ENCODE results near the gene EEIG2.
A peak's percentile ranks its signal among the peaks of the same experiment; 100 is the strongest.
"Not testable (repeated sequence)": the region's sequence is repeated elsewhere in the genome, so short reads cannot be mapped to it uniquely, and the experiment has no call there.

Gene EEIG2

GRCh38 chr1:108547493-108547892 is 12.4 kb upstream of the EEIG2 start:
- not testable (repeated sequence) for DNase-seq (ENCODE audit: low spot score)

DNA sequence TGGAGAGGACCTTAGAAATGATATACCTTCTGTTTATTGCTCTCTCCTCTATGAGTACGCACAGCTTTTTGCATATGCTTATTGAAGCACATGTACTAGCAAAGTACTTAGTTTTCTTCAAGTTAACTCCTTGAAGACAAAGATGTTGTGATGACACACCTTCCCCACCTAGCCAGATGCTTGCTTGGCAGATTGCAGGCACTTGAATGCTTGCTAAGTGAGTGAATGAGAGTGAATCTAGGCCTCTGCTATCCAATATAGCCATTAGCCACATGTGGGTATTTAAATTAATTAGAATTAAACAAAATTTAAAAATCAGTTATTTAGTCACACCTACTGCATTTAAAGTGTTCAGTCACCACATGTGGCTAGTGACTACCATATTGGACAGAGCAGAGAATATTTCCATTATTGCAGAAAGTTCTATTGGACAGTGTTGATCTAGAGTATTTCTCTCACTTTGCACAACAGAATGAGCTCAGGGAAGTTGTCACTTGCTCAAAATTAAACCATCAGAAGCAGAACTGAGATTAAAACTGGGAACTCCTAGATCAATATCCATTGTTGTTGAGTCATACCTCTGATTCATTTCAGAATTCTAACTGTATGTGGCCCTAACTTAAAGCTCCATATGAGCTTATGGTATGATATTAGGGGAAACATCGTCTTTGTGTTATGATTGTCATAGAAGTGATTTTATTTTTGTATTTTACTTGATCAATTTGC is 8.6 kb upstream of the EEIG2 start:
- no peak for DNase-seq (ENCODE audit: low spot score)

DNA sequence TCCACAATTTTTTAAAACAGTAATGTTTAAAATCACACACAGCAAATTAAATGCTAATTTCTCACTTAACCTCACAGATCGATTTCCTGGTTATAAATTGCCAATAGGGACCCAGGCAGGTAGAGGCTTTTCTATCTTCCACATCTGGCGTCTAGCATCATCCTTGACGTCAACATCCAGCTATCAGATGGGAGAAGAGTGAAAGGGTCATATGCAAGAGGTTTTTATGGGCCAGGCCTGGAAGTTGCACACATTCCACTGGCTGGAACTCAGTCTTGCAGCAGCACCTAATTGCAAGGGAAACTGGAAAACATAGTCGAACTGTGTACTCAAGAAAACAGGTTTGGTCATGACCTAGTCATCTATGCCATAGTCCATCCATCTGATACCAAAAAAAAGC is 6.0 kb upstream of the EEIG2 start:
- no peak for DNase-seq (ENCODE audit: low spot score)

DNA sequence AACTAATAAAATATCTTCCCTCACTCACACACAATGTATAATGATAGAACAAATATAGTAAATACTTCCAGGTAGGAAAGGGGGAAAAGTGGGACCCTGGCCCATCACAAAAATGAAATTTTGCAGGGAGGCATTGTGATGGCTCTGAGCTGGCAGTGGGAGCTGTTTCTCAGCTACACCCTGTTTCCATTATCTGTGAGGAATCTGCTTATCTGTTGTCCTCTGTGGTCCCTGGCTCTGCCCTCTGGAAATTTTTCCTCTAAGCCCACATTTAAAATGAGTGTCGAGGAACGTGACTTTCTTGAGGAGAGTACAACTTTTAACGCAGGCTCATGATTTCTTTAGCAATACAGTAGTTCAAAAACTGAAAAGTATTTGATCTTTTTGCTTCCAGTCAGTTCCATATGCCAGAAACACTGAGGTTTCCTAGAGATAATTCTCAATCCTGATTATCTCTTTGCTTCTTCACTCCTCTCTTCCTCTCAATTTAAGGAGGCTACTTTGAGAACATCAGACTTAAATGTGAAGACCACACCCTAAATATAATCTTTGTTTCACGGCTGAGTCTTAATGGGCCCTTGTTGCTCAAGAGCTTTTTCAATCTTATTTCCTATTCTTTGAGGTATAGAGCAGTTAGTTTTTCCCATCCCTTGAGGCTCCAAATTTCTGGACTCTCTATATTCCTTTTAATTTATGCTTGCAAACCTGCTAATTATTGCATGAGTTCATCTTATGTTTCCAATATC is 5.0 kb upstream of the EEIG2 start:
- DNase-seq (ENCODE audit: low spot score), result no peak

DNA sequence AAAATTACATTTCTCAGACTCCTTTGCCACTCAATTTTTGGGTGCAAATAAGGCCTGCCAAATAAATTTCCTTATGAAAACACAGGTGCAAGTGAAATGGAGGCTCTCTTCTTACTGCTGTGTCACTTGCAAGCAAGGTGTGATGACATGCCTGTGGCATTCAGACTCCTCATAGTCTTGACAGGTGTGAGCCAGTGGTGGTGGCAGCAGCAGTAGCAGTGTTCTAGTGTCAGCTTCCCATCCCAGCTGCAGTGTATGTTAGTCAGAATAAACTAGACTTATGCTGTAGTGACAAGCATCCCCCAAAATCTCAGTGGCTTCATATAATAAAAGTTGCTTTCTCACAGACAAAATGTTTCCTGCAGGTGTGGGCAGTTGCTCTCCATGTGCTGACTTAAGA is 3.8 kb upstream of the EEIG2 start:
- DNase-seq (ENCODE audit: low spot score), result no peak

DNA sequence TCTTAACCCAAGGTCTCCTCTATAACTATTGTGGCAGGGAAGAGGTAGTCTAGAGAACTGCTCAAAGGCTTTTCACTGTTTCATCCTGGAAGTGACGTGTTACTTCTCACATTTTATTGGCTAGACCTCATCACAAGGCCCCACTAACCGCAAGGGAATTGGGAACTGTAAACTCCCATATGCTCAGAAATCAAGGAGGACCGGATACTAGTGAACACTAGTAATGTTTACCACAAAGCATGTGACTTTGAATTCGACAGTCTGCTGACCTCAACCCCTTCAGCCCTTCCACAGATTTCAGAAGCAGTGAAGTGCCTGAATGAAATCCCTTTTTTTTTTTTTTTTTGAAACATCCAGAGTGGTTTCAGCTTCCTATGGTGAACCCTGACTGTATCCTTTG is 3.4 kb upstream of the EEIG2 start:
- DNase-seq (ENCODE audit: low spot score), result no peak

DNA sequence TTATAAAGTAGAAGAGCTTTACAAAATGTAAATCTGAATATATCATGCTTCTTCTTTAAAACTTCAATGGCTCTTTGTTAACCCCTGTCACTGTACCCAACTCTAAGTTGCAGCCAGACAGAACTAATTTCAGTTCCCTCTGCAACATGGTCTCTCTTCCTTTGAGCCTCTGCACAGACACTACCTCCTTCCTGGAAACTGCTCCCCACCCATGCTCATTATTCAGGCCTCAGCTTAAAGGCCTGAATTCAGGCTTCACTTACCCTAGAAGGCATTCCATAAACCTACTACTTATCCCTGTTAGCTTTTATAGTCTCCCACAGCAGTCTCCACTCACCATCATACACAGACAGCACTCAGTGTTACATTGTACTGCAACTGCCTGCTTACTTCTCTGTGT is 2.6 kb upstream of the EEIG2 start:
- no peak for DNase-seq (ENCODE audit: low spot score)

- no peak for DNase-seq (ENCODE audit: low spot score)
These were observed 431 bp downstream of the EEIG2 start for GRCh38 chr1:108560189-108560873.

GRCh38 chr1:108560874-108561459 is 1.1 kb downstream of the EEIG2 start:
- DNase-seq (ENCODE audit: low spot score), result peak; percentile 86

- DNase-seq (ENCODE audit: low spot score), result peak; percentile 58
These were observed 1.9 kb downstream of the EEIG2 start for GRCh38 chr1:108561689-108562326.

- DNase-seq (ENCODE audit: low spot score), result no peak
These were observed 3.9 kb downstream of the EEIG2 start for GRCh38 chr1:108563808-108564207.

GRCh38 chr1:108565081-108565480 is 5.2 kb downstream of the EEIG2 start:
- DNase-seq (ENCODE audit: low spot score), result no peak

GRCh38 chr1:108565512-108565911 is 5.6 kb downstream of the EEIG2 start:
- DNase-seq (ENCODE audit: low spot score), result no peak

DNA sequence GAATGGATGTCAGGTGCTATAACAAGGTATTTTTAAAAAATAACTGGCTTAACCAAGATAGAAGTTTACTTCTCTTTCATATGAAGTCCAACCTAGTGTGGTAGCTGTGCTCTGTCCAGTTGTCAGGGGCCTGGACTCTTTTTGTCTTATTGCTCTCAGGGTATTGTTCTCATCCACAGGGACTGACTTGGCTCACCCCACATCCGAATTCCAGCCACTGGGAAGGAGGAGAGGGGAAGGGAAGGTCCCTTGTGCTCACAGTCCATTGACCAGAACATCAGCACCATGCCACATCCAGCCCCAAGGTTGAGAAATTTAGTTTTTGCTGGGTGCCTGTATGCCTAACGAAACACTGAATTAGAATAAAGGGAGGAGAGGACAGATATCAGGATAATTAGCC is 8.7 kb downstream of the EEIG2 start:
- DNase-seq (ENCODE audit: low spot score), result no peak

DNA sequence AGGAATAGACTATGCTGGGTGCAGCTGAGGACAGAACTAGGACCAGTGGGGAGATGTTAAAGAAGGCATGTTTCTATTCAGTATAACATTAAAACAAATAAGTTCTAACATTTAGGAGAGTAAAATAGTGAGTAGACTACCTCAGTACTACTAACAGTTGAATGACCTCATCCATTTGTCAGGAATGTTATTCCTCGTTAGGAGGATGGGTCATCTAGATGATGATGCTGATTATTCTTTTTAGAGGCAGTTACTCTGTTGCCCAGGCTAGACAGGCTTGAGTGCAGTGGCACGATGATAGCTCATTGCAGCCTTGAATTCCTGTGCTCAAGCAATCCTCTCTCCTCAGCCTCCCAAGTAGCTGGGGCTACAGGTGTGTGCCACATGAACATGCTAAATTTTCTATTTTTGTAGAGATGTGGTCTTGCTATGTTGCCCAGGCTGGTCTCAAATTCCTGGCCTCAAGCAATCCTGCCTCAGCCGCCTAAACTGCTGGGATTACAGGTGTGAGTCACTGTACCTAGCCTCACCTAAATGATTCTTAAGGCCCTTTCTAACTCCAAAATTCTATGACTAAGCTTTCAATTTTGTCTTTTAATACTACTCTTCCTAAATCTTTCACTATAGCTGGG is 9.3 kb downstream of the EEIG2 start:
- no peak for DNase-seq (ENCODE audit: low spot score)

- peak; percentile 64 for DNase-seq (ENCODE audit: low spot score)
These were observed 10.2 kb downstream of the EEIG2 start for GRCh38 chr1:108570128-108570527.

DNA sequence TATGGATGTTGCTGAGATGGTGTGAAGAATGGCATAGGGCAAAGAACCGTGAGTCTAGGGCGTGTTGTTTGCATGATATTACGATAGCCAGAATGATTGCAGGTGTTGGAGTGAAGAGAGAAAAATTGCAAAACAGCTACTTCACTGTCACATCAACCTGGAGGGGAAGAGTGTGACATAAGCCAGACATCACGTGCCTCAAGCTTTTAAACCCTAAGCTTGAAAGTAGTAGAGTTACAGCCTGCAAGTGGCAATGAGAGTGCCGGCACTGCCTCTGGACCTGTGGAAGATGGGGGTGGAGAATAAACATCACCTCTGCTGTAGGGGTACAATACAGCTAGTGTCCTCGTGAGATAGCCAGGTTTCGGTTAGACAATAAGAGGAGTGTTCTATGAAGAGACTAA is 11.1 kb downstream of the EEIG2 start:
- DNase-seq (ENCODE audit: low spot score), result peak; percentile 87

DNA sequence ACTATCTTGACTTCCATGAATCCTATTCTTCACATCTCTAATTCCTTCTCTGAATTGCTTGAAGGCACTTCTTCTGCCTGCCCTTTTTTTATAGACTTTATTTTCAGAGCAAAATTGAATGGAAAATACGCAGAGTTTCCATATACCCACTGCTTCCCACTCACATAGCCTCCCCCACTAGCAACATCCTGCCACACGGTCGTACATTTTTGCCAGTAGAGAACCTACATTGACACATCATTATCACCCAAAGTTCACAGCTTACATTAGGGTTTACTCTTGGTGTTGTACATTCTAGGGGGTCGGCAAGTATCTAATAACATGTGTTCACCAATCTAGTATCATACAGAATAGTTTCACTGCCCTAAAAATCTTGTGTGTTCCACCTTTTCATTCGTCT is 12.3 kb downstream of the EEIG2 start:
- no peak for DNase-seq (ENCODE audit: low spot score)

DNA sequence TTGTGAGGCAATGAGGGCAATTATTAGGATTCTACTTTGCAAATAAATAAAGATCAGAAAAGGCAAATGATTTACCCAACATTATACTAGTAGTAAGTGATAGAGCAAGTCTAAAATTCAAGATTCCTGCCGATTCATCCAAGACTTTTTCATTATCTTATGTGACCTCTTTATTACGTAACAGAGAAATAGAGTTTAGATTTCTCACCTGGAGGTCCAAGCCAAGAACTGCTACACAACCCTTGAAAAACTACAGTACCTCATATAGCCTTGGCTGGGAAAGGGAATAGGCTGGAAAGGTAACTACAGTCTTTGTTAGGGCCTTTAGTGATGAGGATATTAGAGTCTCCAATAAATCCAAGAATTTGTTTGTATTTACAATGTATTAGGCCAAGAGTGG is 13.3 kb downstream of the EEIG2 start:
- no peak for DNase-seq (ENCODE audit: low spot score)

- DNase-seq (ENCODE audit: low spot score), result no peak
These were observed 14.1 kb downstream of the EEIG2 start for GRCh38 chr1:108574008-108574407.

GRCh38 chr1:108575375-108575774 is 15.5 kb downstream of the EEIG2 start:
- no peak for DNase-seq (ENCODE audit: low spot score)

Data from SK-N-DZ (cell line).